ENCODE results near the gene GPR50.

GRCh38 chrX:151167791-151168345 is 8.5 kb upstream of the GPR50 start:
- TF ChIP-seq CTCF (IDR thresholded peaks at IDR 0.05; ENCODE audit: insufficient read depth, low read depth, low read length) (no peak), EZH2 (IDR thresholded peaks at IDR 0.05; ENCODE audit: insufficient read depth, low read length) (no peak)

Data from astrocyte (in vitro differentiated cells and primary cell).